Suprapubic skin (tissue), 4 donors: Measurements from ENCODE around the gene EPHA2. TPM values are rescaled to one million over a fixed set of nuclear protein-coding genes. Genes with fewer than 3 reads are reported as not detected.
"Not testable (repeated sequence)": the region's sequence is repeated elsewhere in the genome, so short reads cannot be mapped to it uniquely, and the experiment has no call there.

Experiments
- DNase-seq, 2 donors: peaks; one replicate each; pipeline ENCODE4 v3.0.0-alpha.2; 2019; ENCODE audit warnings: low spot score in 2 of 2
- H3K27ac ChIP-seq: fragments of 200-600 bp; sonication (generic); one replicate; pipeline ENCODE4 v1.5.1; 2019
- H3K27me3 ChIP-seq: fragments of 200-600 bp; sonication (generic); one replicate; pipeline ENCODE4 v1.5.1; 2019
- H3K36me3 ChIP-seq: fragments of 200-600 bp; sonication (generic); one replicate; pipeline ENCODE4 v1.5.1; 2019
- H3K4me1 ChIP-seq: fragments of 200-600 bp; sonication (generic); one replicate; pipeline ENCODE4 v1.5.1; 2019
- H3K4me3 ChIP-seq: fragments of 200-600 bp; sonication (generic); one replicate; pipeline ENCODE4 v1.5.1; 2019; ENCODE audit warnings: mild to moderate bottlenecking
- H3K9me3 ChIP-seq: fragments of 200-600 bp; sonication (generic); one replicate; pipeline ENCODE4 v1.5.1; 2019
- EP300 ChIP-seq: sonication (generic); formaldehyde crosslinking; IDR thresholded peaks from one replicate; pipeline ENCODE4 v1.6.1; 2017; ENCODE audit warnings: antibody characterized with exemption
- POLR2A ChIP-seq, 2 donors: fragments of 450-650 bp; IDR thresholded peaks; one replicate each; pipeline ENCODE4 v1.6.1; 2017; ENCODE audit warnings: antibody characterized with exemption in 2 of 2, mild to moderate bottlenecking in 2 of 2, moderate library complexity in 2 of 2
- POLR2AphosphoS5 ChIP-seq, 3 donors: sonication (generic); formaldehyde crosslinking; IDR thresholded peaks; one replicate each; pipeline ENCODE4 v1.6.1; 2017; ENCODE audit warnings: antibody characterized with exemption in 3 of 3
- WGBS: methylation state at CpG from one replicate; pipeline ENCODE4 v1.1.5; 2018; 5-methylcytosine and 5-hydroxymethylcytosine counted together
- total RNA-seq, 4 donors: library from RNA; depleted of rRNA; stranded (reverse); fragments of >200 nt; gene quantifications; one replicate each; pipeline ENCODE4 v1.1.0, GENCODE V29; 2016
- TF ChIP-seq, protein P1 (sequence below), 2 donors: fragments of 200-600 bp in 1 of 2; fragments of 450-650 bp in 1 of 2; sonication (generic) in 1 of 2; IDR thresholded peaks; one replicate each; pipeline ENCODE4 v1.5.1; 2016 to 2019; ENCODE audit warnings: antibody characterized with exemption in 2 of 2, mild to moderate bottlenecking in 1 of 2, moderate library complexity in 1 of 2

Gene EPHA2
- total RNA-seq, 4 donors from 2014 or later, result 59.0 to 145 (median 104) TPM

DNA sequence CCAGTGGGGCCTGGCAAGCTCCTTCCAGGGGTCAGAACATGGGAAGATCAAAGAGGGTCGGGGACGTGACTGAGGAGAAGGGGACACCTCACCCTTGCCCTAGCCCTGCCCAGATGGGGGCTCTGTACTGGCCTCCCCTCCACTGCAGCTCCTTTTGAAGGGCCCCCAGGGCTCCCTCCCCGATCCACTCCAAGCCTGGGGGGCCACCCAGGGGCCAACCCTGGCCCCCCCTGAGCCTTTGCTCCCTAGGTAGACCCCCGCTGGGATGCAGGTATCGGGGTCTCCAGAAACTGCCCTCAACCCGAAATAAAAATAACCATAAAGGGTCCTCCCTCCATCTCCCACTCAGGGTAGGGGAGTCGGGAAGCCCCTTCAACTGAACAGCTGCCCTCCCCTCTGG, 45.0 kb downstream of the EPHA2 start:
- Histone ChIP-seq H3K36me3 (no peaks in the 10 kb centered on the region), H3K4me1 (peaks cover 12% of the 10 kb centered on the region), H3K27me3 (no peaks in the 10 kb centered on the region), H3K4me3 (no peak overlapping the region), H3K27ac (no peak overlapping the region), H3K9me3 (no peaks in the 10 kb centered on the region)
- DNase-seq, result no peak
- no peak for TF ChIP-seq POLR2A (IDR thresholded peaks at IDR 0.05)
- WGBS, result 73% methylated on average over 5 of the region's 7 CpGs

DNA sequence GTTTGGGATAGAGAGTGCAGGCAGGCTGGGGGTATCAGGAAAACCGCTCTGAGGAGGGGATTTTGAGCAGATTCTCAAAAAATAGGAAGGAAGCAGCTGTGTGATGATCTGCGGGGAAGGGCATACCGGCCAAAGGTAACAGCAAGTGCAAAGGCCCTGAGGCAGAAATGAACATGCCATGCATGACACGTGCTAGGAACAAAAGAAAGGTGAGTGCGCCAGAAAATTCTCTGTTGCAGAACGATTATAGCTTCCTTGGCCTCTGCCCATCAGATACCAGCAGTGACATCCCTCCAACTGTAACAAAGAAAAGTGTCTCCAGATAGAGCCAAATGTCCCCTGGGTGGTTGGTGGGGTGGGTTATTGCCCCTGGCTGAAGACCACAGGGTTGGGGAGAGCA, 45.4 kb downstream of the EPHA2 start:
- no peak for DNase-seq
- no peak for TF ChIP-seq POLR2AphosphoS5 (IDR thresholded peaks at IDR 0.05)
- TF ChIP-seq EP300, result no peak
- TF ChIP-seq POLR2A (IDR thresholded peaks at IDR 0.05), result no peak
- TF ChIP-seq, protein P1, sequence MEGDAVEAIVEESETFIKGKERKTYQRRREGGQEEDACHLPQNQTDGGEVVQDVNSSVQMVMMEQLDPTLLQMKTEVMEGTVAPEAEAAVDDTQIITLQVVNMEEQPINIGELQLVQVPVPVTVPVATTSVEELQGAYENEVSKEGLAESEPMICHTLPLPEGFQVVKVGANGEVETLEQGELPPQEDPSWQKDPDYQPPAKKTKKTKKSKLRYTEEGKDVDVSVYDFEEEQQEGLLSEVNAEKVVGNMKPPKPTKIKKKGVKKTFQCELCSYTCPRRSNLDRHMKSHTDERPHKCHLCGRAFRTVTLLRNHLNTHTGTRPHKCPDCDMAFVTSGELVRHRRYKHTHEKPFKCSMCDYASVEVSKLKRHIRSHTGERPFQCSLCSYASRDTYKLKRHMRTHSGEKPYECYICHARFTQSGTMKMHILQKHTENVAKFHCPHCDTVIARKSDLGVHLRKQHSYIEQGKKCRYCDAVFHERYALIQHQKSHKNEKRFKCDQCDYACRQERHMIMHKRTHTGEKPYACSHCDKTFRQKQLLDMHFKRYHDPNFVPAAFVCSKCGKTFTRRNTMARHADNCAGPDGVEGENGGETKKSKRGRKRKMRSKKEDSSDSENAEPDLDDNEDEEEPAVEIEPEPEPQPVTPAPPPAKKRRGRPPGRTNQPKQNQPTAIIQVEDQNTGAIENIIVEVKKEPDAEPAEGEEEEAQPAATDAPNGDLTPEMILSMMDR (IDR thresholded peaks at IDR 0.05), result no peak
- WGBS, result 55% methylated on average over 6 of the region's 6 CpGs

DNA sequence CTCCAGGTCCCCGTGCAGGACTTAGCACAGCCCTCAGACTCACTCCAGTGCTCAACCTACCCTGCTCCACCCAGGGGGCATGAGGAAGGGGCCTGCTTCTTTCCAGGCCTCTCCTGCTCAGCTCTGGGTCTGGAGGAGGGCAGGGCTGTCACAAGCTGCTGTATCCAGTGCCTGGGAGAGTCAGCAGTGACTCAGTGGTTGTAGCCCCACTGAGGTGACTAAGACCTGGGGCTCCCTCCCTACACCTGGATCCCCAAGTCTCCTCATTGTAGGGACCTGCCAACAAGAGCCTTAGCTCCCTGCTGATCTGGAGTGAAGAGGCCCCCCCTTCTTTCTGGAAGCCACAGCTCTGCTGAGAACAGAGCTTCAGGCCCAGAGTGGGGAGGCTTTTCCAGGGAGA, 46.3 kb downstream of the EPHA2 start:
- H3K36me3 ChIP-seq, result no peaks in the 10 kb centered on the region
- 56% methylated on average over 1 of the region's 1 CpG for WGBS
- no peak for DNase-seq
- no peaks in the 10 kb centered on the region for H3K27me3 ChIP-seq
- peaks cover 12% of the 10 kb centered on the region for H3K4me1 ChIP-seq
- H3K4me3 ChIP-seq, result no peak overlapping the region
- no peak overlapping the region for H3K27ac ChIP-seq
- H3K9me3 ChIP-seq, result no peaks in the 10 kb centered on the region
- TF ChIP-seq EP300 (no peak), POLR2A (IDR thresholded peaks at IDR 0.05) (no peak), POLR2AphosphoS5 (IDR thresholded peaks at IDR 0.05) (no peak)
- TF ChIP-seq, protein P1 (IDR thresholded peaks at IDR 0.05), result no peak

More for the DNA sequence above, 45.4 kb downstream of the EPHA2 start:
- H3K27ac ChIP-seq, result no peak overlapping the region
- no peaks in the 10 kb centered on the region for H3K36me3 ChIP-seq
- H3K27me3 ChIP-seq, result no peaks in the 10 kb centered on the region
- H3K9me3 ChIP-seq, result no peaks in the 10 kb centered on the region
- H3K4me3 ChIP-seq, result no peak overlapping the region
- H3K4me1 ChIP-seq, result peaks cover 12% of the 10 kb centered on the region

DNA sequence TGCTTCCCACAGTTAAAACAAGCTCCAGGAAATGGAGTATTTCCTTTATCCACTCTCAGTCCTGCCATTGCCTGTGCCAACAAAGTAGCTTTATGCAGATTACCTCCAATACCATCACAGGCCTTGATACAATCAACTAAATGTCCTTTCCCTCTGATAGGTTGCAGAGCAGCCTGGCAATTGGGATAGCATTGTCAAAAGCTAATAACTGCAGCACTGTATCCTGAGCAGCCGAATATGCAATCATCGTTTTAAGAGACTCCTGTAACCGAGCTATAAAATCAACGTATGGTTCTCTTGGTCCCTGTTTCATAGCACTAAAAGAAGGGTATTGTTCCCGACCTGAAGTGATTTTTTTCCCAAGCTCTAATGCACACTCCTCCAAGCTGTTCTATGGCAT, 48.8 kb downstream of the EPHA2 start:
- not testable (repeated sequence) for H3K27ac ChIP-seq, H3K36me3 ChIP-seq, DNase-seq, H3K4me1 ChIP-seq, H3K9me3 ChIP-seq, H3K4me3 ChIP-seq, H3K27me3 ChIP-seq
- WGBS, result 73% methylated on average over 5 of the region's 5 CpGs

DNA sequence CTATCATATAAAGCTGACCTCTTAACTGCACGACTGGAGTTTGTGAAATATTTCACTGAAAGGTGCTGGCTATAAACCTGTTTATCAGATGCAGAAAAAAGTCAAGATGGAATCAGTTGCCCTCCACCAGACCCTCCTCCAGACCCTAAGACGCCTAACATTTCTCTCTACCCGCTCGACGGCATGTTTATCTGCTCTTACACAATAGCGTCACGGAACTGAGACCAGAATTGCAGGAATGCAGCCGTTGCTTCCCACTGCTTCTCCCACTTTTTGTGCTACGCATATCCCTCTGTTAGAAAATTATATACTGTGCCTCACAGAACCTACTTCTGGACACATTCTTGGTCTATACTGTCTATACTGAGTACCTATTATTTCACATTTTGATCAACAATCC, 54.2 kb downstream of the EPHA2 start:
- H3K36me3 ChIP-seq, result no peaks in the 10 kb centered on the region
- TF ChIP-seq POLR2A (IDR thresholded peaks at IDR 0.05) (no peak), EP300 (no peak), POLR2AphosphoS5 (IDR thresholded peaks at IDR 0.05) (no peak)
- TF ChIP-seq, protein P1 (IDR thresholded peaks at IDR 0.05), result no peak
- no peak overlapping the region for H3K27ac ChIP-seq
- H3K9me3 ChIP-seq, result no peaks in the 10 kb centered on the region
- no peak overlapping the region for H3K4me3 ChIP-seq
- peaks cover 2% of the 10 kb centered on the region for H3K27me3 ChIP-seq
- 69% methylated on average over 9 of the region's 9 CpGs for WGBS
- no peak for DNase-seq
- no peaks in the 10 kb centered on the region for H3K4me1 ChIP-seq

DNA sequence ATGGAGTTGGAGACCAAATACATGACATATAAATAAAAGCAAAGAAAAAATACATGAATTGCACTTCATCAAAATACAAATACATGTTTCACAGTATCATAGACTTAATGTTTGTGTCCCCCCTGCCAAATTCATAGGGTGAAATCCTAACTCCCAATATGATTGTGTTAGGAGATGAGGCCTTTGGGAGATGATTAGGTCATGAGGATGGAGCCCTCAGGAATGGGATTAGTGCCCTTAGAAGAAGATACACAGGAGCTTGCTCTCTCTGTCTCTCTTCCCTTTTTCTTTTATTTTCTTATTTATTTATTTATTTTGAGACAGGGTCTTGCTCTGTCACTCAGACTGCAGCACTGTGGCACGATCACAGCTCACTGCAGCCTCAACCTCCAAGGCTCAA, 56.5 kb downstream of the EPHA2 start:
- WGBS, result 94% methylated on average over 1 of the region's 1 CpG
- no peak for TF ChIP-seq POLR2A (IDR thresholded peaks at IDR 0.05)
- TF ChIP-seq, protein P1 (IDR thresholded peaks at IDR 0.05), result no peak

More for the DNA sequence above, 56.5 kb downstream of the EPHA2 start:
- Histone ChIP-seq H3K9me3 (no peaks in the 10 kb centered on the region), H3K4me1 (no peaks in the 10 kb centered on the region), H3K36me3 (no peaks in the 10 kb centered on the region), H3K4me3 (no peak overlapping the region), H3K27ac (no peak overlapping the region), H3K27me3 (peaks cover 2% of the 10 kb centered on the region)
- no peak for DNase-seq
